Coronary artery (tissue), 2 donors: ENCODE results near the gene DGKG.
A peak's percentile ranks its signal among the peaks of the same experiment; 100 is the strongest.

Experiments
- DNase-seq: peaks from one replicate; pipeline ENCODE4 v3.0.0-alpha.2; 2017; ENCODE audit warnings: low spot score
- H3K27ac ChIP-seq, 2 donors: fragments of 200-600 bp; sonication (generic); one replicate each; pipeline ENCODE4 v1.5.1; 2016 to 2019
- H3K4me3 ChIP-seq: fragments of 200-600 bp; sonication (generic); 2 replicates; pipeline ENCODE4 v1.5.1; 2016; ENCODE audit warnings: mild to moderate bottlenecking, moderate library complexity
- CTCF ChIP-seq: fragments of 200-600 bp; sonication (generic); IDR thresholded peaks from one replicate; pipeline ENCODE4 v1.5.1; 2019; ENCODE audit warnings: antibody characterized with exemption

Gene DGKG

GRCh38 chr3:186224041-186224610 lies 137.9 kb downstream of the DGKG start:
- no peak overlapping the region for H3K27ac ChIP-seq
- H3K4me3 ChIP-seq, result no peak overlapping the region
- DNase-seq, result no peak
- no peak for TF ChIP-seq CTCF

DNA sequence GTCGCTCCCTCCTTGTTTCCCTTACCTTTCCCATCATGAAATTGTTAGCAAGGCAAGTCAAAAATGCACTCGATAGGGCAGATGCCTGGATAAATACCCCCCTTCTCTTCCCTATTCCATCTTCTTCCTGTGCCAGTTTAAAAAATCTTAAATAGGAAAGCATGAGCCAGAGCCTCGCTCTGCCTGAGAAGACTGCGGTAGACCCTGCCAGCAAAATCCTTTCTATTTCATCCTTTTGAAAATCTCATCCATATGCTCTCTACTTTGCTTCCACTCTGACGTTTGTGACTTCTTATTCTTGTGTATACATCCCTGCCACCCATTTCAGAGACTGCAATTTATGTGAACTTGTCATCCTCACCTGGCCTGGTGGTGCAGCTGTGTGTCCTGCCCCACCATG lies 138.6 kb downstream of the DGKG start:
- Histone ChIP-seq H3K27ac (no peak overlapping the region), H3K4me3 (no peak overlapping the region)
- no peak for DNase-seq
- no peak for TF ChIP-seq CTCF

- no peak overlapping the region for H3K4me3 ChIP-seq
- no peak for DNase-seq
- no peak for TF ChIP-seq CTCF
- peak overlapping the region in 1 of 2 donors; percentile 2 for H3K27ac ChIP-seq
Observed at GRCh38 chr3:186221760-186222378, 140.2 kb downstream of the DGKG start.

DNA sequence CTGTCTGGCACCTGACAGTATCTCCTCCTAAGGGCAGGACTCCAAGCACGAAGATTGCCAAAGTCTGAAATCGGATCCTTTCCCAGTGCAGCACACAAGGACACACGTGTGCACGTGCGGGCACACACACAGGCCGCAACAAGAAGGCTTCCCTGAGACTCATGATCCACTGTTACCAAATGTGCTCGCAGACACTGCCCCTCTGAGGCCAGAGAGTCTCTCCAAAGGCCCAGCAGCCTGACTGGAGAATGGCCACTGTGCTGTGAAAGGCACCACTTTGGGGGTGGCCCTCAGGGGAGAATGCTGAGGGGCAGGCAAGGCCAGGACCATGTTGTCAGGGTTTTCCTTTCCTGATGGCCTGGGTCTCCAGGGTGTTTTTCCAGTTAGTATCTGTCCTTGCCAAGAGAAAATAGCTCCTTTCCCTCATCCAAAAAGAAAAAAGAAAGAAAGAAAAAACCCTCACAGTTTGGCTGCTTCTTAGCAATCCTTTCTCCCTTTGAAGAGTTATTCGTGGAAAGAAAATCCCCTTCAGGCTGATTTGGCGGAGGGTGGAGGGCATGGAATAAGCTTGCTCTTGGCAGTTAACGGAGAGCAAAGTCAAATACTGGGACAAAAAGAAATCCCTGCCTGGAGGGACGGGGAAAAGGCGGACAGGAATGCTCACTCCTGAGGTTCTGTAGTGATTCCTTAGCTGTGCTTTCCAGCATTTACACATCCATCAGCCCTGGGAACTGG lies 141.0 kb downstream of the DGKG start:
- Histone ChIP-seq H3K27ac (peak overlapping the region; percentile 2 to 27), H3K4me3 (no peak overlapping the region)
- TF ChIP-seq CTCF, result no peak
- no peak for DNase-seq

DNA sequence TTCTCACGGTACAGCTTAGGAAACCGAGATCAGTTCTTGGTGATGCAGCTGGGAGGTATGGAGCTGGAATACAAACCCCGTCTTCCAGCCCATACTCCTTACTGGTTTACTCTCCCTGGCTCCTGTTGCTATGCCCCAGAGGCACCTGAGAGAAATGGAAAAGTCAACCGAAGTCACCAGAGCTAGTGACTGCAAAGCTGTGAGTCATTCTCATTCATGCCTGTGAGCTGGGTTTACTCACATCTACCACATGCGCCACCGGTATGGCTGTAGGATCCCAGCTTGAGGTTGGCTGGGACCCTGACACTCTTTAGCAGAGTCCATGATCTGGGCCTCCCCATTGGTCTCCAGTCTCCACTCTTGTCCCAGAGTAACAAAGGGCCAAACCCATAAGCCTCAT lies 141.7 kb downstream of the DGKG start:
- Histone ChIP-seq H3K4me3 (no peak overlapping the region), H3K27ac (no peak overlapping the region)
- no peak for DNase-seq
- no peak for TF ChIP-seq CTCF

- no peak for DNase-seq
- TF ChIP-seq CTCF, result no peak
- H3K4me3 ChIP-seq, result no peak overlapping the region
- no peak overlapping the region for H3K27ac ChIP-seq
Observed at GRCh38 chr3:186219211-186219638, 142.8 kb downstream of the DGKG start.

DNA sequence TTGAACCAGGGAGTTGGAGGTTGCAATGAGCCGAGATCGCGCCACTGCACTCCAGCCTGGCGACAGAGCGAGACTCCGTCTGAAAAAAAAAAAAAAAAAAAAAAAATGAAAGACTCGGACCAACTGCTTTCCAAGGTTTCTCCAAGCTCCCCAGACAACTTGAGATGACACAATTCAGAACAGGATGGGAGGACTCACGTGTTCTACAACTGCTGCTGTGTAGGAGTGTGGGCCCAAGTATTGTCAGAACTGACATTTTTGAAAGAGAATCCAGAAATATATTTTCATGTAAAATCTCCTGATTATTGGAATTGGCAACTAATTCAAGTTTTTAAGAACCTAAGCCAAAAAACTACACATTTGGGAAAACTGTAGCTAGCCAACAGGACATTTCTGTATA lies 143.6 kb downstream of the DGKG start:
- Histone ChIP-seq H3K4me3 (no peak overlapping the region), H3K27ac (no peak overlapping the region)
- DNase-seq, result no peak
- no peak for TF ChIP-seq CTCF
